Ishikawa (cell line): ENCODE measurements around the gene C1orf21.

ENCODE experiments used
- EGR1 ChIP-seq: IDR thresholded peaks from 2 replicates; pipeline ENCODE4 v1.6.1; 2012
- FOXM1 ChIP-seq: IDR thresholded peaks from 2 replicates; pipeline ENCODE4 v1.6.1; 2012; ENCODE audit warnings: low read depth, borderline replicate concordance
- YY1 ChIP-seq: IDR thresholded peaks from 2 replicates; pipeline ENCODE4 v1.6.1; 2012; ENCODE audit warnings: low read depth

- TF ChIP-seq FOXM1, result no peak
- no peak for TF ChIP-seq EGR1
- no peak for TF ChIP-seq YY1
Measured at GRCh38 chr1:184487531-184488193, 100.8 kb downstream of the C1orf21 start.
